Osteoblast (primary cell): ENCODE measurements around the gene CFB. TPM values are rescaled to one million over a fixed set of nuclear protein-coding genes. Genes with fewer than 3 reads are reported as not detected.

Source experiments
- DNase-seq: peaks from one replicate; pipeline ENCODE4 v3.0.0; 2011; ENCODE audit warnings: low spot score, mixed read lengths; ENCODE audit not compliant: insufficient read length; ENCODE audit errors: missing footprints
- H2AFZ ChIP-seq: 2 replicates; pipeline ENCODE4 v1.6.0; 2011; ENCODE audit warnings: mild to moderate bottlenecking, low read length
- H3K27ac ChIP-seq: 2 replicates; pipeline ENCODE4 v1.5.1; 2011; ENCODE audit warnings: mild to moderate bottlenecking, low read depth, low read length, moderate library complexity
- H3K27me3 ChIP-seq: 2 replicates; pipeline ENCODE4 v1.6.0; 2012; ENCODE audit warnings: mild to moderate bottlenecking, control low read depth, inconsistent platforms, low read length, moderate library complexity; ENCODE audit not compliant: insufficient read depth
- H3K36me3 ChIP-seq: 2 replicates; pipeline ENCODE4 v1.5.1; 2011; ENCODE audit warnings: mild to moderate bottlenecking, low read length, control low read depth, moderate library complexity; ENCODE audit not compliant: insufficient read depth
- H3K4me1 ChIP-seq: 2 replicates; pipeline ENCODE4 v1.5.1; 2011; ENCODE audit warnings: mild to moderate bottlenecking, low read length, control low read depth, moderate library complexity; ENCODE audit not compliant: insufficient read depth
- H3K4me2 ChIP-seq: 2 replicates; pipeline ENCODE4 v1.6.0; 2011; ENCODE audit warnings: mild to moderate bottlenecking, low read length; ENCODE audit not compliant: insufficient read depth
- H3K4me3 ChIP-seq: fragments of 200-600 bp; sonication (generic); 3 replicates; pipeline ENCODE4 v1.5.1; 2012; ENCODE audit warnings: mild to moderate bottlenecking, low read length, inconsistent platforms; ENCODE audit not compliant: insufficient read depth
- H3K79me2 ChIP-seq: 2 replicates; pipeline ENCODE4 v1.6.0; 2012; ENCODE audit warnings: mild to moderate bottlenecking, low read length, control low read depth, inconsistent platforms; ENCODE audit not compliant: insufficient read depth
- H3K9me3 ChIP-seq: 2 replicates; pipeline ENCODE4 v1.5.1; 2011; ENCODE audit warnings: low read depth, low read length, control low read depth
- H4K20me1 ChIP-seq: 2 replicates; pipeline ENCODE4 v1.6.0; 2012; ENCODE audit warnings: mild to moderate bottlenecking, low read length, control low read depth; ENCODE audit not compliant: insufficient read depth
- total RNA-seq: library from RNA; depleted of rRNA; stranded (reverse); fragments of >200 nt; gene quantifications from 2 replicates; pipeline ENCODE4 v1.2.3, GENCODE V29; 2012
- TF ChIP-seq, protein P1 (sequence below): IDR thresholded peaks from 2 replicates; pipeline ENCODE4 v1.5.1; 2011; ENCODE audit warnings: mild to moderate bottlenecking, low read depth, low read length, moderate library complexity; ENCODE audit errors: extremely low read depth

Gene CFB
- total RNA-seq, 1 donor: 26.8 TPM

- H3K27ac ChIP-seq: no peak overlapping the region
- DNase-seq: no peak
- no peaks in the 10 kb centered on the region for H3K36me3 ChIP-seq
- no peak overlapping the region for H3K4me3 ChIP-seq
- no peaks in the 10 kb centered on the region for H3K4me1 ChIP-seq
- H3K79me2 ChIP-seq: no peaks in the 10 kb centered on the region
- no peaks in the 10 kb centered on the region for H3K9me3 ChIP-seq
- H3K27me3 ChIP-seq: no peaks in the 10 kb centered on the region
- no peaks in the 10 kb centered on the region for H4K20me1 ChIP-seq
- TF ChIP-seq, protein P1, sequence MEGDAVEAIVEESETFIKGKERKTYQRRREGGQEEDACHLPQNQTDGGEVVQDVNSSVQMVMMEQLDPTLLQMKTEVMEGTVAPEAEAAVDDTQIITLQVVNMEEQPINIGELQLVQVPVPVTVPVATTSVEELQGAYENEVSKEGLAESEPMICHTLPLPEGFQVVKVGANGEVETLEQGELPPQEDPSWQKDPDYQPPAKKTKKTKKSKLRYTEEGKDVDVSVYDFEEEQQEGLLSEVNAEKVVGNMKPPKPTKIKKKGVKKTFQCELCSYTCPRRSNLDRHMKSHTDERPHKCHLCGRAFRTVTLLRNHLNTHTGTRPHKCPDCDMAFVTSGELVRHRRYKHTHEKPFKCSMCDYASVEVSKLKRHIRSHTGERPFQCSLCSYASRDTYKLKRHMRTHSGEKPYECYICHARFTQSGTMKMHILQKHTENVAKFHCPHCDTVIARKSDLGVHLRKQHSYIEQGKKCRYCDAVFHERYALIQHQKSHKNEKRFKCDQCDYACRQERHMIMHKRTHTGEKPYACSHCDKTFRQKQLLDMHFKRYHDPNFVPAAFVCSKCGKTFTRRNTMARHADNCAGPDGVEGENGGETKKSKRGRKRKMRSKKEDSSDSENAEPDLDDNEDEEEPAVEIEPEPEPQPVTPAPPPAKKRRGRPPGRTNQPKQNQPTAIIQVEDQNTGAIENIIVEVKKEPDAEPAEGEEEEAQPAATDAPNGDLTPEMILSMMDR: no peak
- no peak overlapping the region for H2AFZ ChIP-seq
- H3K4me2 ChIP-seq: no peak overlapping the region
Measured at GRCh38 chr6:31920811-31921210, 25.1 kb upstream of the CFB start.

DNA sequence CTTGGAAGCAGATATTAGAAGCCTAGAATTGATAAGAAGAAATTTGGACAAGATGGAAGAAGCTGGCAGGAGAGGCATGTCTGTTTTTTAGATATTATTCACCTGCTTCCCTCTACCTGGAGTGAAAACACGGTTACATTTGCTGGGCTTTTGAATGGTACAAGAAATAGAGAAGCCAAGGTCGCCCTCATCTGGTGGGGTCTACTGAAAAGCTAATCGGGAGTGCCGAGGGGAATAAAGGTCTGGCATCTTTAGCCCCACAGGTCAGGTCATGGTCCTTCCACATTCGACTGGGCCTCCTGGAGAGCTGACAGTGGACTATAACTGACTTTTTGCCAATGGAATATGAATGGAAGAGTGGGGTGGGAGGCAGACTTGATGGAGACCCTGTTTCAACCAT is 23.0 kb upstream of the CFB start:
- no peaks in the 10 kb centered on the region for H3K27me3 ChIP-seq
- TF ChIP-seq, protein P1: peak; percentile 35
- no peak for DNase-seq

GRCh38 chr6:31927242-31927862 is 18.5 kb upstream of the CFB start, which contains the start of gene C2:
C2 (plus strand) TSS chr6:31927717; CDS start chr6:31927753, 36 bp downstream.
- Histone ChIP-seq H3K27me3 (no peaks in the 10 kb centered on the region), H3K79me2 (no peaks in the 10 kb centered on the region), H4K20me1 (no peaks in the 10 kb centered on the region), H3K27ac (no peak within 1 kb of the TSS), H3K4me3 (peak within 1 kb of the TSS; percentile 20), H3K4me2 (peak within 1 kb of the TSS; percentile 37), H3K36me3 (no peaks in the 10 kb centered on the region), H3K9me3 (no peaks in the 10 kb centered on the region), H3K4me1 (no peaks in the 10 kb centered on the region), H2AFZ (peak within 1 kb of the TSS; percentile 73)
- DNase-seq: no peak
- TF ChIP-seq, protein P1: no peak

More for the DNA sequence above, 23.0 kb upstream of the CFB start:
- Histone ChIP-seq H2AFZ (no peak overlapping the region), H3K9me3 (no peaks in the 10 kb centered on the region), H3K4me1 (no peaks in the 10 kb centered on the region), H3K36me3 (no peaks in the 10 kb centered on the region), H3K4me3 (no peak overlapping the region), H3K27ac (no peak overlapping the region), H4K20me1 (no peaks in the 10 kb centered on the region), H3K79me2 (no peaks in the 10 kb centered on the region), H3K4me2 (no peak overlapping the region)

DNA sequence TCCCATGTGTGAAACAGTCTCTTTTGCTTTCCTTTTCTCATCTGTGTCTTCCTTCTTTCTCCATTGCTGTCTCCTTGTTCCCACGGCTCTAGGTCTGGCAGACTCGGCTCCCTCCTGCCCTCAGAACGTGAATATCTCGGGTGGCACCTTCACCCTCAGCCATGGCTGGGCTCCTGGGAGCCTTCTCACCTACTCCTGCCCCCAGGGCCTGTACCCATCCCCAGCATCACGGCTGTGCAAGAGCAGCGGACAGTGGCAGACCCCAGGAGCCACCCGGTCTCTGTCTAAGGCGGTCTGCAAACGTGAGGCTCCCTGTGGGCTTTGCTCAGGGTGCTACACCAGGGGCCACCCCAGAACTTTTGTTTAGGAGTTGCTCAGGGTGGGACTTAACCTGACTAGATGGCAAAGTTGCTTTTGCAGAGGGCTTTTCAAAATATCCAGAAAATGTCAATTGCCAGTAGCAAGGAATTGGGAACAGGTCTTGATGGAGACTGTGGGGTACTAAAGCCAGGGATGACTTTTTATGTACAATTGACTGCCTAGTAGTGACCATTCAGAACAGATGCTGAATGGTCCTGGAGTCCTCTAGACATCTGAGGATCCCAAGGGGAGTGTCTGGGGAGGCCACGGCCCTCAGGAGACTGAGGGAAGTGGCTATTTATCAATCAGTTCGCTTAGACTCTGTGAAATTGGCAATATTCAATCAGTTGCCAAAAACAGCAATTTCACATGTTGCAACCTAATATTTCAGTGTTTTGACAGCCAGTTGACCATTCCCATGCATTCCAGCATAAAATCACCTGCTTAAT is 17.8 kb upstream of the CFB start:
- Histone ChIP-seq H4K20me1 (no peaks in the 10 kb centered on the region), H3K27me3 (peaks cover 1% of the 10 kb centered on the region), H3K27ac (no peak overlapping the region), H3K4me2 (peak overlapping the region; percentile 37), H3K79me2 (no peaks in the 10 kb centered on the region), H3K4me3 (peak overlapping the region; percentile 20), H3K4me1 (no peaks in the 10 kb centered on the region), H3K9me3 (no peaks in the 10 kb centered on the region), H3K36me3 (no peaks in the 10 kb centered on the region), H2AFZ (peak overlapping the region; percentile 73)
- TF ChIP-seq, protein P1: no peak
- DNase-seq: no peak
